ENCODE results near the gene ILK. TPM values are rescaled to one million over a fixed set of nuclear protein-coding genes. Genes with fewer than 3 reads are reported as not detected.

ILK gene
- total RNA-seq, 1 donor from 2014 or later = 209 TPM

DNA sequence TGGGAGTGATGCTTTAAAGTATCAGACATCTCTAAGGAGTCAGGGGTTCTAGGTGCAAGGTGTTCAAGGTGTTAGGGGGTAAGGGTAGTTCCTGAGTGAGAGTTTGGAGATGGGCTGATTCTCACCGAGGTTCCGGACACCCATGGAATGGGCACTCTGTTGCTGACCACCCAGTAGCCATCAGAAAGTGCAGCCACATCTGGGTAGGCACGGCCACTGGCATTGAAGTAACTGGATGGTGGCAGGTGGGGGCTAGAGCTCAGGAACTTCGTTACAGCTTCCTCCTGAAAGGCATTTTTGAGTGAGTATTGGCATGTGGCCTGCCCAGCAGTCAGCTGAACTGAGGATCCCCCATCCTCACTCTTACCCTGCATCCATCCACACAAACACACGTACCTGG lies 11.5 kb downstream of the ILK start:
- Mint-ChIP-seq H3K36me3 (ENCODE audit: unreplicated experiment) (peaks cover 23% of the 10 kb centered on the region), H3K4me3 (ENCODE audit: unreplicated experiment) (no peak overlapping the region), H3K27me3 (ENCODE audit: unreplicated experiment) (no peaks in the 10 kb centered on the region), H3K4me1 (ENCODE audit: unreplicated experiment) (peaks cover 14% of the 10 kb centered on the region), H3K9me3 (ENCODE audit: unreplicated experiment) (no peaks in the 10 kb centered on the region), H3K27ac (ENCODE audit: unreplicated experiment) (no peak overlapping the region)
- TF ChIP-seq, protein P1, sequence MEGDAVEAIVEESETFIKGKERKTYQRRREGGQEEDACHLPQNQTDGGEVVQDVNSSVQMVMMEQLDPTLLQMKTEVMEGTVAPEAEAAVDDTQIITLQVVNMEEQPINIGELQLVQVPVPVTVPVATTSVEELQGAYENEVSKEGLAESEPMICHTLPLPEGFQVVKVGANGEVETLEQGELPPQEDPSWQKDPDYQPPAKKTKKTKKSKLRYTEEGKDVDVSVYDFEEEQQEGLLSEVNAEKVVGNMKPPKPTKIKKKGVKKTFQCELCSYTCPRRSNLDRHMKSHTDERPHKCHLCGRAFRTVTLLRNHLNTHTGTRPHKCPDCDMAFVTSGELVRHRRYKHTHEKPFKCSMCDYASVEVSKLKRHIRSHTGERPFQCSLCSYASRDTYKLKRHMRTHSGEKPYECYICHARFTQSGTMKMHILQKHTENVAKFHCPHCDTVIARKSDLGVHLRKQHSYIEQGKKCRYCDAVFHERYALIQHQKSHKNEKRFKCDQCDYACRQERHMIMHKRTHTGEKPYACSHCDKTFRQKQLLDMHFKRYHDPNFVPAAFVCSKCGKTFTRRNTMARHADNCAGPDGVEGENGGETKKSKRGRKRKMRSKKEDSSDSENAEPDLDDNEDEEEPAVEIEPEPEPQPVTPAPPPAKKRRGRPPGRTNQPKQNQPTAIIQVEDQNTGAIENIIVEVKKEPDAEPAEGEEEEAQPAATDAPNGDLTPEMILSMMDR (IDR thresholded peaks at IDR 0.05) = no peak
- no peak for DNase-seq (ENCODE audit: extremely low spot score, unreplicated experiment)

DNA sequence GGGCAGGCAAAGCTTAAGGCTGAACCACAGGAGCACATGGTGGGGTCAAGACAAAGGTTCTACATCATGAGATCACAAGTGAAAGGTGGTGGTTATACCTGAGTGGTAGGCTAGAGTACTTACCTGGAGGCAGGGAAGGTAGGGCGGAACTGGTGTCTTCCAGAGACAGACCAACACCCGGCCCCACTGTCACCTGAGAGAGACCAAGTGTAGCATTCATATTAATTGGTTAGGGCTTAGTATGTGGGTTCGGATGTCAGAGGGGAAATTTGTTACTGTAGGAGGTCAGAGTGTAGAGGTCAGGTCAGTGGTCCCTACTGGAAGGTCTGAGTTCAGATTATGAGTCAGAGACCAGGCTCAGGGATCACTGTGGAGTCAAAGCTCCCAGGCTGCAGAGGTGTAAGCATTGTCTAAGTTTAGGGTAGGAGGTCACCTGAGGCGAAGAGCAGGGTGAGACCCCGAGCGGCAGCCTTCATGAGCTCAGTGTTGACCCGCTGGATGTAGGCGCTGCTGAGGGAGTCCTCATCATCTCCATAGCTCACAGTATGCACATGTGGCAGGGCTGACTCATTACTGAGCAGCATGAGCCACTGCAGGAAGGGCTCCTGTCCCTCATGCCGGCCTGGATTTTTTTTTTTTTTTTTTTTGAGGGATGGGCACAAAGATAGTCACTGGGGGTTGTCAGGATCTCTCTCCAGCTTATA lies 12.5 kb downstream of the ILK start:
- DNase-seq (ENCODE audit: extremely low spot score, unreplicated experiment) = no peak
- Mint-ChIP-seq H3K4me1 (ENCODE audit: unreplicated experiment) (peaks cover 6% of the 10 kb centered on the region), H3K27ac (ENCODE audit: unreplicated experiment) (no peak overlapping the region)

DNA sequence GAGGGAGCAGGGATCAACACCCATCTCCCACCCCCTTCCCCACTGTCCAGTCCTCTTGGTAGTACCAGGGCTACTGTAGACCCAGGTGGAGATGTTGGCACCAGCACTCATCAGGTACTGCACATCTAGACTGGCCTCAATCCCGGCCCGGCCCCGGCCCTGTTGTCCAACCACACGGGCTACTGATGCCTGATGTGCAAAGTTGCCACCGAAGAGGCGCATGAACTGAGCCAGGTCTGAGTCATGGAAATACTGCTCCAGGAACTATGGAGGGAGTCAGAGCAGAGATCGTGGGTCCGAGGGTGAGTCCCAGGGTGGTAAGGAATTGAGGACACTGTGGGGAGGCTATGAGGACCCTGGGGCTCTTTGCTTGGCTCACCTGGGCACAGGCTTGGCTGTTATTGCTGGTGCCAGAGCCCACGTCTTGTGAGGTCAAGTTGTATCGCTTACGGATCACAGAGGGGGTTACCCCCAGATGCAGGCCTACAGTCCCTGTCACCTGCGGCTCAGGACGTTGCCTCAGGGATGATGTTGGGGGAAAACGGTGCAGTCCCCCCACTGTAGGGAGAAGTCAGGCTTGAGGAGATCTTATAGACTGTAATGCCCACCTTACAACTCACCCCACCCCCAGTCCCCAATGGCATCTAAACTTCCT lies 13.1 kb downstream of the ILK start:
- Mint-ChIP-seq H3K4me1 (ENCODE audit: unreplicated experiment) (peaks cover 2% of the 10 kb centered on the region), H3K36me3 (ENCODE audit: unreplicated experiment) (peaks cover 18% of the 10 kb centered on the region), H3K27ac (ENCODE audit: unreplicated experiment) (no peak overlapping the region), H3K4me3 (ENCODE audit: unreplicated experiment) (no peak overlapping the region), H3K9me3 (ENCODE audit: unreplicated experiment) (no peaks in the 10 kb centered on the region), H3K27me3 (ENCODE audit: unreplicated experiment) (no peaks in the 10 kb centered on the region)
- TF ChIP-seq, protein P1 (IDR thresholded peaks at IDR 0.05) = no peak
- no peak for DNase-seq (ENCODE audit: extremely low spot score, unreplicated experiment)

More for the DNA sequence above, 12.5 kb downstream of the ILK start:
- no peaks in the 10 kb centered on the region for H3K27me3 Mint-ChIP-seq (ENCODE audit: unreplicated experiment)
- TF ChIP-seq, protein P1 (IDR thresholded peaks at IDR 0.05) = no peak
- no peaks in the 10 kb centered on the region for H3K9me3 Mint-ChIP-seq (ENCODE audit: unreplicated experiment)
- no peak overlapping the region for H3K4me3 Mint-ChIP-seq (ENCODE audit: unreplicated experiment)
- peaks cover 18% of the 10 kb centered on the region for H3K36me3 Mint-ChIP-seq (ENCODE audit: unreplicated experiment)

DNA sequence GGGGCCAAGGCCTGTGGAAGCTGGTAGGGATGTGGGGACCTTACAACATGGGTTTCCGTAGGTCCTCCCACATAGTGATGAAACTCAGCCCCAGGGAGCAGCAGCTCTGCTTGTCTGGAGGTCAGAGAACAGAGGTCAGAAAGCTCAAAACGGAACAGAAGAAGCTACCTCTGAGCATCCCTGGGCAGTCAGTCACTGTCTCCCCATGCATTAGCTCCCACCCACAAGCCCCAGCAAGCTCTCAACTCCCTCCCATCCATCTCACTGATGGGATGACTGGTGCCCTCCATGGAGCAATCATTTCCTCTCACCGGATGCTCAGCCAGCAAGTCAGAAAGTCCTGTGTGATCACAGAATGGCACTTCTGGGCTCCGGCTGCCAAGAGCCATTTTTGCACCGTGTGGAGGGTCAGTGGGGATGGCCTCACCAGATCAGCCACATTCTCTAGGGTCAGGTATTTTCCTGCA lies 13.8 kb downstream of the ILK start:
- no peaks in the 10 kb centered on the region for H3K27me3 Mint-ChIP-seq (ENCODE audit: unreplicated experiment)
- no peak overlapping the region for H3K4me3 Mint-ChIP-seq (ENCODE audit: unreplicated experiment)
- H3K27ac Mint-ChIP-seq (ENCODE audit: unreplicated experiment) = no peak overlapping the region
- H3K4me1 Mint-ChIP-seq (ENCODE audit: unreplicated experiment) = peaks cover 2% of the 10 kb centered on the region
- no peak for DNase-seq (ENCODE audit: extremely low spot score, unreplicated experiment)
- no peaks in the 10 kb centered on the region for H3K9me3 Mint-ChIP-seq (ENCODE audit: unreplicated experiment)
- TF ChIP-seq, protein P1 (IDR thresholded peaks at IDR 0.05) = no peak
- H3K36me3 Mint-ChIP-seq (ENCODE audit: unreplicated experiment) = peaks cover 18% of the 10 kb centered on the region
